ENCODE data around the gene OR10AD1. TPM values are rescaled to one million over a fixed set of nuclear protein-coding genes. Genes with fewer than 3 reads are reported as not detected.
A peak's percentile ranks its signal among the peaks of the same experiment; 100 is the strongest.

Gene OR10AD1
- total and polyA plus RNA-seq, 9 of the 15 experiments (the other 6 are each of a cell fraction or from before 2014, with no cell fraction given) = not detected

GRCh38 chr12:48157018-48157888 is 45.8 kb downstream of the OR10AD1 start, which contains the start of gene ASB8 (continued):
- no peak for TF ChIP-seq DEAF1 (CRISPR knock-in tag; IDR thresholded peaks at IDR 0.05)
- TF ChIP-seq CBX3 (IDR thresholded peaks at IDR 0.05; ENCODE audit: borderline replicate concordance in 1 of 2, low read length in 2 of 2) = no peak; a peak in 1 of 3 replicates
- TF ChIP-seq XRCC4 (IDR thresholded peaks at IDR 0.05; ENCODE audit: extremely low read depth, insufficient read depth, insufficient read length) = no peak
- no peak for TF ChIP-seq NR3C1 (CRISPR knock-in tag; IDR thresholded peaks at IDR 0.05)
- no peak for TF ChIP-seq TAL1 (IDR thresholded peaks at IDR 0.05)
- no peak for TF ChIP-seq POU5F1 (IDR thresholded peaks at IDR 0.05; ENCODE audit: borderline replicate concordance, low read depth, low read length, partially characterized antibody)
- TF ChIP-seq NBN (IDR thresholded peaks at IDR 0.05; ENCODE audit: low read depth) = peak; percentile 40; the same call in 1 of the 2 replicates
- TF ChIP-seq CHD2 (IDR thresholded peaks at IDR 0.05; ENCODE audit: low read depth, low read length) = no peak
- TF ChIP-seq MTA2 (IDR thresholded peaks at IDR 0.05; ENCODE audit: low read depth) = peak; percentile 73
- TF ChIP-seq TCF3 (CRISPR knock-in tag; IDR thresholded peaks at IDR 0.05) = no peak
- TF ChIP-seq ZKSCAN1 (IDR thresholded peaks at IDR 0.05; ENCODE audit: low read depth, low read length) = 0 out of 2 replicates have a peak, but pooled peaks have one; percentile 40
- no peak for TF ChIP-seq ZSCAN32 (CRISPR knock-in tag; IDR thresholded peaks at IDR 0.05)
- no peak for TF ChIP-seq PHTF2 (CRISPR knock-in tag; IDR thresholded peaks at IDR 0.05)
- TF ChIP-seq TOE1 (IDR thresholded peaks at IDR 0.05; ENCODE audit: borderline replicate concordance) = 0 out of 2 replicates have a peak, but pooled peaks have one; percentile 54
- TF ChIP-seq TOE1 (CRISPR knock-in tag; IDR thresholded peaks at IDR 0.05; ENCODE audit: borderline replicate concordance, low read depth) = no peak
- TF ChIP-seq KLF10 (CRISPR knock-in tag; IDR thresholded peaks at IDR 0.05) = no peak
- no peak for TF ChIP-seq HEY1 (CRISPR knock-in tag; IDR thresholded peaks at IDR 0.05; ENCODE audit: borderline replicate concordance)
- TF ChIP-seq BRF2 (IDR thresholded peaks at IDR 0.05; ENCODE audit: borderline replicate concordance, insufficient read depth, insufficient read length) = no peak
- no peak for TF ChIP-seq ZBTB49 (CRISPR knock-in tag; IDR thresholded peaks at IDR 0.05; ENCODE audit: borderline replicate concordance)

Data from K562 (cell line).